NT2/D1 (cell line): ENCODE data around the gene PIK3R1.

Experiments used
- DNase-seq: peaks from one replicate; pipeline ENCODE4 v3.0.0-alpha.2; 2011; ENCODE audit warnings: low read depth, low spot score
- H3K27me3 ChIP-seq: 2 replicates; pipeline ENCODE4 v1.6.0; 2011; ENCODE audit warnings: mild to moderate bottlenecking; ENCODE audit not compliant: insufficient read length, insufficient read depth
- H3K36me3 ChIP-seq: 2 replicates; pipeline ENCODE4 v1.6.1; 2011; ENCODE audit warnings: mild to moderate bottlenecking, low read length, mixed read lengths; ENCODE audit not compliant: insufficient read depth, insufficient read length
- H3K4me1 ChIP-seq: 2 replicates; pipeline ENCODE4 v1.5.1; 2011; ENCODE audit not compliant: insufficient read depth, insufficient read length
- H3K4me3 ChIP-seq: 2 replicates; pipeline ENCODE4 v1.5.1; 2011; ENCODE audit warnings: low read depth; ENCODE audit not compliant: insufficient read length
- H3K9ac ChIP-seq: 2 replicates; pipeline ENCODE4 v1.6.0; 2011; ENCODE audit warnings: low read depth; ENCODE audit not compliant: insufficient read length
- H3K9me3 ChIP-seq: 2 replicates; pipeline ENCODE4 v1.5.1; 2011; ENCODE audit warnings: mild to moderate bottlenecking, low read length; ENCODE audit not compliant: insufficient read depth
- SUZ12 ChIP-seq: IDR thresholded peaks from 2 replicates; pipeline ENCODE4 v1.6.1; 2011; ENCODE audit not compliant: insufficient read length, insufficient read depth; ENCODE audit errors: extremely low read depth
- YY1 ChIP-seq: IDR thresholded peaks from 2 replicates; pipeline ENCODE4 v1.6.1; 2011; ENCODE audit not compliant: insufficient read length, insufficient read depth
- ZNF274 ChIP-seq: IDR thresholded peaks from 2 replicates; pipeline ENCODE4 v1.6.1; 2011; ENCODE audit warnings: mild to moderate bottlenecking, low read depth, low read length

The PIK3R1 gene

DNA sequence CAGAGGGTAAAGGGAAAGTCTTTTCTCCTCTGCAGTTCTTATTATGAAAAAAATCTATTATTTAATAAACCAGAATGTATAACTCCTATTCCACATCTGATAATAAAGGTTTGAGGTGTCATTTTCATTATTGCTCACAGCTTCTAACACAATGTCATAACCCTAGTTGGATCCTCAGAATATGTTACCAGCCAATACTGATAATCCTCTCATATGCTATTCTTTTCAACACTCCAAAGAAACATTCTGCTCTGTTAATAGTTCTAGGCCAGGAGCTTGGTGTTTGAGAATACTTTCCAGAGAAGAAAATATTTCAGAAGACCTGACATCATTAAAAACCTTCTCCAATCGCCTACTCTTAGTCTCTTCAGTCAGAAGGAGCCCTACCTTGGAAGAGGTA lies 127.1 kb downstream of the PIK3R1 start:
- no peak overlapping the region for H3K4me3 ChIP-seq
- no peak for DNase-seq
- no peak overlapping the region for H3K9ac ChIP-seq
- H3K27me3 ChIP-seq: no peaks in the 10 kb centered on the region
- TF ChIP-seq ZNF274: no peak
- TF ChIP-seq SUZ12: no peak
- TF ChIP-seq YY1: no peak
- no peaks in the 10 kb centered on the region for H3K36me3 ChIP-seq
- H3K9me3 ChIP-seq: no peaks in the 10 kb centered on the region
- no peaks in the 10 kb centered on the region for H3K4me1 ChIP-seq

DNA sequence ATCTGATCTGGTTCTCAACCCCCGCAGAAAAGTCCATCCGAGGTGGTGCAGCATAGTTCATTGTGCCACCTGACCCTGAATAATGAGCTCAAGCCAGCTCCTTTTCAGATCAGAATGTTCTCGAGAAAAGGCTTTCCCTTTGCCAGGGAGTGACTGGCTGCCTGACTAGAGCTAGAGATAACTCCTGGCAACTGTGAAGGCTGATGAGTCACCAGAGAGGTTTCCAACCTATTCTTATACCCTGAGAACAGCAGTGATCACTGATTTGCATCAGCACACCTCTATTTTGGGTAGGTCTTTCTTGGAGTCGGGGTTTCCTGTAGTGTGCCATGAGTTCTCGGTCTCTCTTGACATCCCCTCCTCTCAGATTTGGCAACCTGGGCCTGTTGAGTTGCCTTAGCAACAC lies 127.9 kb downstream of the PIK3R1 start:
- no peaks in the 10 kb centered on the region for H3K27me3 ChIP-seq
- H3K9ac ChIP-seq: no peak overlapping the region
- H3K4me3 ChIP-seq: no peak overlapping the region
- no peaks in the 10 kb centered on the region for H3K36me3 ChIP-seq
- H3K4me1 ChIP-seq: no peaks in the 10 kb centered on the region
- TF ChIP-seq SUZ12: no peak
- 0 out of 2 replicates have a peak, but pooled peaks cover under 1% of the 10 kb centered on the region for H3K9me3 ChIP-seq
- DNase-seq: no peak

DNA sequence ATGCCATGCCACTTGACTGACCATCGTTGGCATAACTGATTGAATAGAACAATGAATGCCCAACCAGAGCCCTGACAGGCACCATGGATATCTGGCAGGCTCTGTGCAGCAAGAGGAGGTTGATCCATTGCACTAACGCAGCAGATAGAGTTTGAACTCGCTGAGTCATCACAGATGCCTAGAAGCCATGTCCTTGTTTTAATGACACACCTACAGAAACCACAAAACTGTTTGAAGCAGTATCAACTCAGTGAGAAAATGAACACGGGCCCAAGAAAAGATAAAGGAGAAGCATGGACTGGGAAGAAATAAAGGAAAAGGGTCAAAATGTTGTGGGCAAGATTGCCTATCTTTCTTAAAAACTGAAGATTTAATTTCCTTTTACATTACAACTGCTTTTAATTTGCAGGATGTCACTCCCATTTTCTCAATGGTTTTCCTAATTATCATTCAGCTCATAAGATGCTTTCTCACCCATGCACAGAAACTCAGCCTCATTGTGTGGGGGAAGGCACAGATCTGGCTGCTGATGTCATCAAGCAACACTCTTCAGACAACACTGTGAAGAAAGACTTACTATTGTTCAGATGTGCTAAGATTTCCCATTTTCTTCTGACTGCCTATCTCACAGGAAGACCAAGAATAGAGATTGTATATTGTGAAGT lies 129.0 kb downstream of the PIK3R1 start:
- no peak for TF ChIP-seq SUZ12
- no peak for TF ChIP-seq YY1
- TF ChIP-seq ZNF274: no peak
- H3K9me3 ChIP-seq: peaks cover 6% of the 10 kb centered on the region; the same call in 1 of the 2 replicates
- no peaks in the 10 kb centered on the region for H3K36me3 ChIP-seq
- H3K27me3 ChIP-seq: no peaks in the 10 kb centered on the region
- H3K4me3 ChIP-seq: no peak overlapping the region
- H3K9ac ChIP-seq: no peak overlapping the region
- no peak for DNase-seq
- H3K4me1 ChIP-seq: no peaks in the 10 kb centered on the region

DNA sequence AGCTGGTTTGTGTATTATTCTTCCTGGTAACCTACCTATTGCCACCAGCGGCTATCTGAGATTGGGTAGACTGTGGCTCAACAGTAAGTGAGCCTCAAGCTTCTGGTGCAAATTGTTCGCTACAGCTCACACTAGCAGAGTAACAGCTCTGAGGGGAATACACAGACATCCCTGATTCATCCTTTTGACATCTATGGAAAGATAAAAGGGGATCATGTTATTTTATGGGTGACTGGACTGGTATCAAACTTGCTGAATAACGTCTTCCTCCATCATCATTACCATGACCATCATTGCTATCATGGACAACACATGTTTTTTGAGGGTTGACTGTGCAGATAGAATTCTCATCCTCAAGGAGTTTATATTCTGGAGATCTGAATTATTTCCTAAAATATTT lies 129.6 kb downstream of the PIK3R1 start:
- Histone ChIP-seq H3K4me1 (no peaks in the 10 kb centered on the region), H3K4me3 (no peak overlapping the region), H3K27me3 (no peaks in the 10 kb centered on the region), H3K36me3 (no peaks in the 10 kb centered on the region), H3K9me3 (peaks cover 6% of the 10 kb centered on the region; the same call in 1 of the 2 replicates), H3K9ac (no peak overlapping the region)
- no peak for TF ChIP-seq YY1
- TF ChIP-seq ZNF274: no peak
- TF ChIP-seq SUZ12: no peak
- no peak for DNase-seq

DNA sequence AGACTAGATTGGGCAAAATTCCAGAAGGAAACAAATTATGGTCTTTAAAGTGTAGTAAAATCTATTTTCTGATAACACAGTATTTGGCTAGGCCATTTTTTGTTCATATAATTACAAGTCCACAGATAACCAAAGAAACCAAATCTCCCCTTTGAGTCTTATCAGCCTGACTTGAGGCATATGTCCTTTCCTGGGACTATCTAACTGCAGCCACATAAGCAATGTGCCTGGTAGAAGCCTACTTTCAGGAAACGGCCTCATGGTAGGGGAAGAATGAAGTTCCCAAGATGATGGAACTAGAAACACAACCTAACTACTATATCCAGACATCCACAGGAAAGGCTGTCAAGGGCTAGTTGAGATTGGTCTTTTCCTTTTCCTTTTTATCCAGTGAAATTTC lies 130.0 kb downstream of the PIK3R1 start:
- Histone ChIP-seq H3K4me1 (no peaks in the 10 kb centered on the region), H3K4me3 (no peak overlapping the region), H3K27me3 (no peaks in the 10 kb centered on the region), H3K9me3 (peaks cover 6% of the 10 kb centered on the region; the same call in 1 of the 2 replicates), H3K36me3 (no peaks in the 10 kb centered on the region), H3K9ac (no peak overlapping the region)
- DNase-seq: no peak
- TF ChIP-seq YY1 (no peak), SUZ12 (no peak), ZNF274 (no peak)

DNA sequence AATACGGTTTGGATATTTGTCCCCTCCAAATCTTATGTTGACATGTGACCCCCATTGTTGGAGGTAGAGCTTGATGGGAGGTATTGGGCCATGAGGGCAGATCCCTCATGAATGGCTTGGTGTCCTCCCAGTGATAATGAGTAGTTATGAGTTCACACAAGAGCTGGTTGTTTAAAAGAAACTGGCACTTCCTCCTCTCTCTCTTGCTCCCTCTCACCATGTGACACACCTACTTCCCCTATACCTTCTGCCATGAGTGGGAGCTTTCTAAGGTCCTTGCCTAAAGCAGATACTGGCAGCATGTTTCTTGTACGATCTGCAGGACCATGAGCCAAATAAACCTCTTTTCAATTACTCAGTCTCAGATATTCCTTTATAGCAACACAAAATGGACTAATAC lies 132.0 kb downstream of the PIK3R1 start:
- Histone ChIP-seq H3K27me3 (no peaks in the 10 kb centered on the region), H3K4me3 (no peak overlapping the region), H3K36me3 (no peaks in the 10 kb centered on the region), H3K9me3 (peaks cover 6% of the 10 kb centered on the region; the same call in 1 of the 2 replicates), H3K9ac (no peak overlapping the region), H3K4me1 (no peaks in the 10 kb centered on the region)
- no peak for DNase-seq
- TF ChIP-seq ZNF274: no peak
- no peak for TF ChIP-seq SUZ12
- TF ChIP-seq YY1: no peak

DNA sequence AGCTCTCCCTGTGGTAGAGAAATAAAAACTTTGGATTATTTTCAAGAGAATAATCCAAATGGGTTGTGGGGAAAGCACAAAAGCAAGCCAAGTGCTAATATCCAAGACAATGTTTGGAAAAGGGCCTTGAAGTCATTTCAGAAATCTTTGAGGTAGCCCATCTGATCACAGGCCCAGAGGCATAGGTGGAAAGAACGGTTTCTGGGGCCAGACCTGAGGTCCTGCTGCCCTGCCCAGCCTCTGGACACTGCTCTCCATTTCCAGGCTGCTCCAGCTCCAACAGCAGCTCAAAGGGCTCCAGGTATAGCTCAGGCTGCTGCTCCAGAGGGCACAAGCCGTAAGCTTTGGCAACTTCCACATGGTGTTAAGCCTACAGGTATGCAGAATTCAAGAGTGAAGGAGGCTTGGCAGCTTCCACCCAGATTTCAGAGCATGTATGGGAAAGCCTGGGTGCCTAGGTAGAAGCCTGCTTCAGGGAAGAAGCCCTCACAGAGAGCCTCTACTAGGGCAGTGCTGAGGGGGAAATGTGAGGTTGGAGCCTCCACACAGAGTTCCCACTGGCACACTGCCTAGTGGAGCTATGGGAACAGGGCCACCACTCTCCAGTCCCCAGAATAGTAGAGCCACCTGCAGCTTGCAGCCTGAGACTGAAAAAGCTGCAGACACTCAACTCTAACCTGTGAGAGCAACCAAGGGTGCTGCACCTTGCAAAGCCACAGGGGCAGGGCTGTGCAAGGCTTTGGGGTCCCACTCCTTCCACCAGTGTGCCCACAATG lies 133.1 kb downstream of the PIK3R1 start:
- no peak for DNase-seq
- no peaks in the 10 kb centered on the region for H3K4me1 ChIP-seq
- TF ChIP-seq SUZ12 (no peak), YY1 (no peak), ZNF274 (no peak)
- peaks cover 6% of the 10 kb centered on the region; the same call in 1 of the 2 replicates for H3K9me3 ChIP-seq
- H3K9ac ChIP-seq: no peak overlapping the region
- no peaks in the 10 kb centered on the region for H3K27me3 ChIP-seq
- no peaks in the 10 kb centered on the region for H3K36me3 ChIP-seq
- H3K4me3 ChIP-seq: no peak overlapping the region
